ENCODE data around the gene LRRC75A.

The LRRC75A gene

GRCh38 chr17:16446338-16446983 lies 45.5 kb downstream of the LRRC75A start:
- DNase-seq (ENCODE audit: low read depth in 1 of 2, low spot score in 1 of 2) = no peak
- no peak overlapping the region for H3K4me3 ChIP-seq (replicated peaks; ENCODE audit: insufficient read depth, low read length)
- TF ChIP-seq POLR2AphosphoS5 (IDR thresholded peaks at IDR 0.05; ENCODE audit: low read depth) = peak; percentile 26; the same call in 1 of the 2 replicates
- TF ChIP-seq SPI1 (IDR thresholded peaks at IDR 0.05; ENCODE audit: borderline replicate concordance, low read depth) = no peak
- TF ChIP-seq REST (IDR thresholded peaks at IDR 0.05; ENCODE audit: insufficient replicate concordance, low read depth) = no peak
- TF ChIP-seq CTCF (IDR thresholded peaks at IDR 0.05; ENCODE audit: insufficient read depth, low read length) = no peak
- TF ChIP-seq GABPA (IDR thresholded peaks at IDR 0.05; ENCODE audit: low read depth) = no peak
- no peak overlapping the region for H3K27ac ChIP-seq (replicated peaks)
- H3K27me3 ChIP-seq (ENCODE audit: insufficient read depth, poor library complexity, severe bottlenecking) = no peaks in the 10 kb centered on the region

- no peak overlapping the region for H3K4me3 ChIP-seq (replicated peaks; ENCODE audit: insufficient read depth, low read length)
Observed at GRCh38 chr17:16444258-16444886, 47.6 kb downstream of the LRRC75A start.

GRCh38 chr17:16443511-16444257 lies 48.3 kb downstream of the LRRC75A start:
- Histone ChIP-seq H3K27me3 (ENCODE audit: insufficient read depth, poor library complexity, severe bottlenecking) (no peaks in the 10 kb centered on the region), H3K27ac (replicated peaks) (peak overlapping the region; percentile 98), H3K4me3 (replicated peaks; ENCODE audit: insufficient read depth, low read length) (no peak overlapping the region)
- no peak for DNase-seq (ENCODE audit: low read depth in 1 of 2, low spot score in 1 of 2)
- no peak for TF ChIP-seq CTCF (IDR thresholded peaks at IDR 0.05; ENCODE audit: insufficient read depth, low read length)
- peak; percentile 77 for TF ChIP-seq POLR2AphosphoS5 (IDR thresholded peaks at IDR 0.05; ENCODE audit: low read depth)

More at GRCh38 chr17:16444258-16444886, 47.6 kb downstream of the LRRC75A start:
- no peak overlapping the region for H3K27ac ChIP-seq (replicated peaks)
- TF ChIP-seq REST (IDR thresholded peaks at IDR 0.05; ENCODE audit: insufficient replicate concordance, low read depth) (no peak), POLR2AphosphoS5 (IDR thresholded peaks at IDR 0.05; ENCODE audit: low read depth) (peak; percentile 54)
- no peaks in the 10 kb centered on the region for H3K27me3 ChIP-seq (ENCODE audit: insufficient read depth, poor library complexity, severe bottlenecking)
- no peak for DNase-seq (ENCODE audit: low read depth in 1 of 2, low spot score in 1 of 2)
